PC-9 (cell line): ENCODE measurements around the gene ZFAND6. TPM values are rescaled to one million over a fixed set of nuclear protein-coding genes. Genes with fewer than 3 reads are reported as not detected.

Source experiments
- BruUV-seq: library from RNA; stranded (reverse); fragments of 400-500 nt; replicated peaks from 2 replicates; lab custom pipeline; 2021; lab: Mats Ljungman, UMichigan
- CTCF ChIA-PET: fragments of 300-600 bp; sonication (Branson Sonifier 250); formaldehyde crosslinking; loops from one replicate; lab custom pipeline; 2022; ENCODE audit warnings: antibody characterized with exemption; lab: Charles Lee
- POLR2A ChIA-PET: fragments of 300-600 bp; sonication (Branson Sonifier 250); formaldehyde crosslinking; loops from one replicate; lab custom pipeline; 2022; ENCODE audit warnings: antibody characterized with exemption; ENCODE audit not compliant: unreplicated experiment; lab: Charles Lee
- DNase-seq, 2 experiments: peaks; one replicate each; pipeline versions ENCODE4 v3.0.0 to v3.0.0-alpha.2; 2015 to 2022; ENCODE audit warnings: mixed read lengths in 1 of 2
- H2AFZ ChIP-seq: fragments of 200-600 bp; sonication (generic); 2 replicates; pipeline ENCODE4 v1.8.1; 2017; ENCODE audit warnings: antibody characterized with exemption
- H3F3A ChIP-seq: fragments of 200-600 bp; sonication (generic); 2 replicates; pipeline ENCODE4 v1.8.1; 2017; ENCODE audit warnings: antibody characterized with exemption, mild to moderate bottlenecking, low read depth; ENCODE audit not compliant: insufficient read depth
- H3K27ac ChIP-seq: fragments of 200-600 bp; sonication (generic); 2 replicates; pipeline ENCODE4 v1.6.1; 2016; ENCODE audit warnings: mixed run types
- H3K27me3 ChIP-seq: fragments of 200-600 bp; sonication (generic); 2 replicates; pipeline ENCODE4 v1.6.1; 2016; ENCODE audit warnings: low read depth, mixed run types; ENCODE audit not compliant: insufficient read depth
- H3K36me3 ChIP-seq: fragments of 200-600 bp; sonication (generic); 2 replicates; pipeline ENCODE4 v1.6.1; 2016; ENCODE audit warnings: low read depth, mixed run types
- H3K4me1 ChIP-seq: fragments of 200-600 bp; sonication (generic); replicated peaks from 2 replicates; pipeline ENCODE4 v1.6.1; 2016; ENCODE audit warnings: mixed run types; ENCODE audit not compliant: insufficient read depth
- H3K4me2 ChIP-seq: fragments of 200-600 bp; sonication (generic); 2 replicates; pipeline ENCODE4 v1.6.1; 2017; ENCODE audit warnings: mixed run types
- H3K4me3 ChIP-seq: fragments of 200-600 bp; sonication (generic); 2 replicates; pipeline ENCODE4 v1.6.1; 2016; ENCODE audit warnings: mixed run types
- H3K79me2 ChIP-seq: fragments of 200-600 bp; sonication (generic); 2 replicates; pipeline ENCODE4 v1.6.1; 2017; ENCODE audit warnings: low read depth, mixed run types
- H3K9me2 ChIP-seq: fragments of 200-600 bp; sonication (generic); 2 replicates; pipeline ENCODE4 v1.8.1; 2017; ENCODE audit warnings: mild to moderate bottlenecking; ENCODE audit not compliant: insufficient read depth
- H3K9me3 ChIP-seq: fragments of 200-600 bp; sonication (generic); 2 replicates; pipeline ENCODE4 v1.8.1; 2016; ENCODE audit warnings: low read depth; ENCODE audit not compliant: insufficient read depth
- H4K20me1 ChIP-seq: fragments of 200-600 bp; sonication (generic); 2 replicates; pipeline ENCODE4 v1.8.1; 2017; ENCODE audit not compliant: insufficient read depth
- EZH2 ChIP-seq: fragments of 200-600 bp; sonication (generic); IDR thresholded peaks from 2 replicates; pipeline ENCODE4 v1.8.0; 2017; ENCODE audit warnings: antibody characterized with exemption, low read depth
- intact Hi-C: fragments of 100-400 bp; cut with micrococcal nuclease; formaldehyde crosslinking; loops from one replicate; pipeline ENCODE4 v1.10.0; 2022; ENCODE audit not compliant: unreplicated experiment
- total RNA-seq: library from RNA; stranded (reverse); gene quantifications from 2 replicates; pipeline ENCODE4 v1.2.3, GENCODE V29; 2021
- TF ChIP-seq, protein P1 (sequence below): fragments of 200-600 bp; sonication (generic); conservative IDR thresholded peaks from 2 replicates; pipeline ENCODE4 v1.6.1; 2017; ENCODE audit warnings: mixed run types, antibody characterized with exemption, mild to moderate bottlenecking, moderate library complexity

The ZFAND6 gene
- total RNA-seq, 1 experiment from 2014 or later, result 68.3 TPM

DNA sequence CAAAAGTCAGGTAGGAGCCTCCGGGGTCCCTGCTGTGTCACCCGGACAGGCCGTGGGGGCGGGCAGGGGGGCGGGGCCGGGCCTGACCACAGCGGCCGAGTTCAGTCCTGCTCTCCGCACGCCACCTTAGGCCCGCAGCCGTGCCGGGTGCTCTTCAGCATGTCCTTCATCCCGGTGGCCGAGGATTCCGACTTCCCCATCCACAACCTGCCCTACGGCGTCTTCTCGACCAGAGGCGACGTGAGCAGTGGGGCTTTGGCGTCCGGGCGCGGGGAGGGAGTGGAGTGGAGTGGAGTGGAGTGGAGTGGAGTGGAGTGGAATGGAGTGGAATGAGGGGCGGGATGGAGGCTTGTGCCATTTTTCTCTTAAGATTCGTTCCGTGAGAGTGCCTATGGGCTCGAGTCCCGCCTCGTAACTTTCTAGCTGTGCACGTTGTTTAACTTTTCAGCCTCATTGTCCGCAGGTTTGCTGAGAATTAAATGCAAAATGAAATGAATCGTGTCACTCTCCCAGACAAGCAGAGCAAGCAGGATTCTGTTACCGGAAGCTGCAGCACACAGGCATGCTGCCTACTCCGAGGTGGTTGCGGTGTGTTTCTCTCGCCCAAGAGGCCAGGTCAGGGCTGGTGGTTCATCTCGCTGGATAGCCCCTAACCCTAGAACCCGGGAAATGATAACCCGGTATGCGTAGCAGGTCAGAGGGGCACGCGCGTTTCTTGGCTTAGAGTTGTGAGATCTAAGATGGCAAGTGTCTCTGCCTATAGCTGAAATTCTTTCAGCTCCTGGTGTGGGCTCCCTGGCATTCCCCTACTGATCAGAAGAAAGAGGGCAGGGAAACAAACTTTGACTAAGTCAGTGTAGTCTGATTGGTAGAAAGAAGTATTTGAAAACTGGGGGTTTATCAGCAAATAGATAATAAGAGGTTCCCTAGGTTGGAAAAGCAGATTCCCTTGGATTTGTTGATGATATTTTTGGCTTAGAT is 93.7 kb downstream of the ZFAND6 start, which contains the start of gene FAH:
Gene FAH (plus strand): TSS at position 104 of the 981 bp plus-strand sequence. CDS start 56 bp downstream, at position 160.
- H4K20me1 ChIP-seq, result no peaks in the 10 kb centered on the region
- H3K9me2 ChIP-seq, result no peaks in the 10 kb centered on the region
- peaks cover 7% of the 10 kb centered on the region; the same call in 1 of the 2 replicates for H3K36me3 ChIP-seq
- H3F3A ChIP-seq, result peaks cover 12% of the 10 kb centered on the region
- H2AFZ ChIP-seq, result peak within 1 kb of the TSS; percentile 96
- H3K27ac ChIP-seq, result peak within 1 kb of the TSS; percentile 60
- POLR2A ChIA-PET, result interaction anchor here (0.6 to 0.7 kb wide), 3 partner anchors 27 to 827 kb away, joined by 3 to 23 read pairs (median 4); no protein-coding TSS in a partner anchor
- no peaks in the 10 kb centered on the region for H3K27me3 ChIP-seq
- H3K4me1 ChIP-seq, result peaks cover 26% of the 10 kb centered on the region
- TF ChIP-seq, protein P1, sequence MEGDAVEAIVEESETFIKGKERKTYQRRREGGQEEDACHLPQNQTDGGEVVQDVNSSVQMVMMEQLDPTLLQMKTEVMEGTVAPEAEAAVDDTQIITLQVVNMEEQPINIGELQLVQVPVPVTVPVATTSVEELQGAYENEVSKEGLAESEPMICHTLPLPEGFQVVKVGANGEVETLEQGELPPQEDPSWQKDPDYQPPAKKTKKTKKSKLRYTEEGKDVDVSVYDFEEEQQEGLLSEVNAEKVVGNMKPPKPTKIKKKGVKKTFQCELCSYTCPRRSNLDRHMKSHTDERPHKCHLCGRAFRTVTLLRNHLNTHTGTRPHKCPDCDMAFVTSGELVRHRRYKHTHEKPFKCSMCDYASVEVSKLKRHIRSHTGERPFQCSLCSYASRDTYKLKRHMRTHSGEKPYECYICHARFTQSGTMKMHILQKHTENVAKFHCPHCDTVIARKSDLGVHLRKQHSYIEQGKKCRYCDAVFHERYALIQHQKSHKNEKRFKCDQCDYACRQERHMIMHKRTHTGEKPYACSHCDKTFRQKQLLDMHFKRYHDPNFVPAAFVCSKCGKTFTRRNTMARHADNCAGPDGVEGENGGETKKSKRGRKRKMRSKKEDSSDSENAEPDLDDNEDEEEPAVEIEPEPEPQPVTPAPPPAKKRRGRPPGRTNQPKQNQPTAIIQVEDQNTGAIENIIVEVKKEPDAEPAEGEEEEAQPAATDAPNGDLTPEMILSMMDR, result no peak
- TF ChIP-seq EZH2, result no peak
- H3K4me3 ChIP-seq, result peak within 1 kb of the TSS; percentile 64
- peaks cover 24% of the 10 kb centered on the region for H3K79me2 ChIP-seq
- H3K4me2 ChIP-seq, result peak within 1 kb of the TSS; percentile 88
- CTCF ChIA-PET, result interaction anchor here (0.7 to 0.8 kb wide), 3 partner anchors 62 to 257 kb away, joined by 6 to 30 read pairs (median 11); no protein-coding TSS in a partner anchor
- DNase-seq, result peak in 1 of 2 experiments; percentile 73
- no TSS peak for BruUV-seq
- intact Hi-C loops, result loop anchor here (2.0 kb wide), 3 partner anchors 94 to 256 kb away; partner anchors contain the start of genes MTHFS and ZFAND6
- H3K9me3 ChIP-seq, result no peaks in the 10 kb centered on the region

DNA sequence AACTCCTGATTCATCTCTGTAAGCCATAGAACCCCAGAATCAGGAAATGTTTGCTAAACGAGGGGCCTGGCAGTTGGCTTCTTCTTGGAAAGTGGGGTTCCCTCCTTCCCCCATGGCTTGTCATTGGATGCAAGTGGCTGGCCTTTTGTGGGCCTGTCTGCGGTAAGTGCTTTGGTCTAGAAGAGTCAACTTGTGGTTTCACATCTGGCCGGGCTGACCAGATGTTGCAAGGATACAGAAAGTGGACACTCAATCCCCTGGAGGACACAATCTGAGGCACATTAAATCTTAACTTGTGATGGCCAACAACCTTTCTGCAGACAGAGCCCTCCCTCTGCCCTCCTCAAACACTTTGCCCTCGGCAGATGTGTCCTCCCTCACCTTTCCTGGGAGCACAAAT is 94.4 kb downstream of the ZFAND6 start:
- H3F3A ChIP-seq, result peaks cover 12% of the 10 kb centered on the region
- DNase-seq, result no peak
- peaks cover 26% of the 10 kb centered on the region for H3K4me1 ChIP-seq
- CTCF ChIA-PET, result no interaction called here
- no peaks in the 10 kb centered on the region for H3K27me3 ChIP-seq
- TF ChIP-seq, protein P1, result no peak
- TF ChIP-seq EZH2, result no peak
- no peaks in the 10 kb centered on the region for H4K20me1 ChIP-seq
- POLR2A ChIA-PET, result interaction anchor here (0.6 kb wide), 1 partner anchor 26 kb away, joined by 3 read pairs; no protein-coding TSS in a partner anchor
- peak overlapping the region; percentile 60 for H3K4me3 ChIP-seq
- H3K79me2 ChIP-seq, result peaks cover 24% of the 10 kb centered on the region
- H3K9me2 ChIP-seq, result no peaks in the 10 kb centered on the region
- BruUV-seq, result TSS peak; percentile 55
- H3K9me3 ChIP-seq, result no peaks in the 10 kb centered on the region
- peak overlapping the region; percentile 60 for H3K27ac ChIP-seq
- intact Hi-C loops, result loop anchor here (2.0 kb wide), 3 partner anchors 95 to 257 kb away; partner anchors contain the start of genes MTHFS and ZFAND6
- H3K4me2 ChIP-seq, result peak overlapping the region; percentile 87
- H2AFZ ChIP-seq, result peak overlapping the region; percentile 92
- H3K36me3 ChIP-seq, result peaks cover 13% of the 10 kb centered on the region; the same call in 1 of the 2 replicates

DNA sequence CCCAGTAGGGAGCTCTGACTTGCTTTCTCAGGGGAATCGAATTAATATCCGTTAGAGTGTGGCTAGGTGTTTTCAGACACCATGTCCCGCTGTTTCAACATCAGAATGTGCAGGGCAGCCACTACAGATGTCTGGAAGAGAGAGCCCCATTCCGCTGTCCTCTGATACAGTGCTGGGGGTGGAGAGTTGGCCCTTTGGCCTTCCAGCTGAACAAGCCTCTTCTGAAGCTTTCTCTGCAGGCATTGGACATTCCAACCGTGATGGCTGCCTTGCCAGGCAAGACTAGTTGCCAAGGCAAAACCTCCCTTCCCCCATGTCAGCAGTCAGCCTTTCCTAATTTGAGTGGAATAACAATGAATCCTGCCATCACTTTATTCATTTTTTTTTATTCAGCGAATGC is 94.9 kb downstream of the ZFAND6 start:
- Histone ChIP-seq H3F3A (peaks cover 14% of the 10 kb centered on the region), H3K27ac (no peak overlapping the region), H3K27me3 (no peaks in the 10 kb centered on the region), H3K36me3 (peaks cover 14% of the 10 kb centered on the region), H2AFZ (no peak overlapping the region), H3K79me2 (peaks cover 24% of the 10 kb centered on the region), H3K9me2 (no peaks in the 10 kb centered on the region), H3K9me3 (no peaks in the 10 kb centered on the region), H4K20me1 (no peaks in the 10 kb centered on the region), H3K4me3 (peak overlapping the region; percentile 60; the same call in 1 of the 2 replicates), H3K4me2 (peak overlapping the region; percentile 87), H3K4me1 (peaks cover 28% of the 10 kb centered on the region)
- BruUV-seq, result no TSS peak
- CTCF ChIA-PET, result no interaction called here
- TF ChIP-seq EZH2, result no peak
- TF ChIP-seq, protein P1, result no peak
- POLR2A ChIA-PET, result no interaction called here
- no peak for DNase-seq
- intact Hi-C loops, result no loop called here
